HG03097 (cell line): ENCODE results near the gene LUC7L3.
"Not testable (repeated sequence)": the region's sequence is repeated elsewhere in the genome, so short reads cannot be mapped to it uniquely, and the experiment has no call there.

Experiments
- ATAC-seq: cut with Tn5 transposase; IDR thresholded peaks from one replicate; pipeline ENCODE4 v1.9.1; 2021; ENCODE audit not compliant: unreplicated experiment, low FRiP score

LUC7L3 gene

DNA sequence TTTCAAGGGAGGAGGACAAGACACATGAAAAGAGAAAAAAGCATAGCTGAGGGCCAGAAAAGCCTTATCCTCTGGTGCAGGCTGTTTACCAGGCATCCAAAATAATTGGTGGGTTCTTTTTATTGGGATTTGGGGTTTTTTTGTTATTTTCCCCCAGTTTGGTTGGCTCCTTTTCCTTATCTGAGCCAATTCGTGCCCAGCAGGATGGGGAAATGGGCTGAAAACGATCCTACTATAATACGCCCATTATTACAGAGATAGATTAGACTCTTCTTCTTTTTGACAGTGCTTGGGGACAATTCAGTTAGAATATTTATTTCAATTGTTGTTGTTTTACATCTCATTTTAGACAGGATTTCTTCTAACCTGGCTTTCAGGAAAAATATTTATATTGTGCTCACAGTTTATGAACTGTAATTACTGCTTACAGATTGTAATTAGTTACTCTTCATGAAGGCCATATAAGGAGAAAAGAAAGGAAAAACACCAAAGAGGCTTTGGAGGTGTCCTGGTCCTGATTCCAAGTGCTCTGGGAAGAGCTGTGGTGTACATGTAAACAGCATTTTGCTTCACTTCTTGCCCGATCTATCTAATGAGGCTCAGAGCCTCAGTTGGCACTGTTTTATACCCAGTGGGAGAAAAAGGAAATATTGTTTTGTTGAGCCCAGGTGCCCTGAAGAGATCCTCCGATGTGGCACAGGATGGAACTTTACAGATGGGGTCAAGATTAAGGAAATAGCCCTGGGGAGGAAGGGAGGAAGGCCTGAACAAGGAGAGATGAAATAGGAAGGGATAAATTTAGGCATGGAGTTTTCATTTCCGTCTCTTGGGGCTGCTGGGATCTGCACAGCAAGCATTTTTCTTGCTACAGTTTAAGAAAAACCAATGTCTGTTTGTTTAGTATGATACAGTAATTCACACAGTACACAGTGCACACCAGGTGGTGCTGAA lies 11.1 kb upstream of the LUC7L3 start:
- ATAC-seq: peak; percentile 3

GRCh38 chr17:50709053-50709452 lies 10.3 kb upstream of the LUC7L3 start:
- not testable (repeated sequence) for ATAC-seq

GRCh38 chr17:50710025-50710424 lies 9.4 kb upstream of the LUC7L3 start:
- no peak for ATAC-seq

DNA sequence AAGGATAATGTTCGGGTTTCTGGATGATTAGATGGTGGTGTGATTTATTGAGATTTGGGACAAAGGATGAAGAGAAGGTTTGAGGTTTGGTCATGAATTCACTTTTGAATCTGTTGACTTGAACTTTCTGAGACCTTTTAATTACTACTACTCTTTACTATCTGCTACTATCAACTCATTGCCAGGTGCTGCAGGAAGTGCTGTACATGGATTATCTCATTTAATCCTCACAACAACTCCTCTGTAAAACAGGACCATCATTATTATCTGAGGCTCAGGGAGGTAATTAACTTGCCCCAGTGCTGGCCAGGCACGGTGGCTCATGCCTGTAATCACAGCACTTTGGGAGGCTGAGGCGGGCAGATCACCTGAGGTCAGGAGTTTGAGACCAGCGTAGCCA lies 8.8 kb upstream of the LUC7L3 start:
- ATAC-seq: no peak

- ATAC-seq: no peak
Observed at GRCh38 chr17:50712641-50713040, 6.8 kb upstream of the LUC7L3 start.

DNA sequence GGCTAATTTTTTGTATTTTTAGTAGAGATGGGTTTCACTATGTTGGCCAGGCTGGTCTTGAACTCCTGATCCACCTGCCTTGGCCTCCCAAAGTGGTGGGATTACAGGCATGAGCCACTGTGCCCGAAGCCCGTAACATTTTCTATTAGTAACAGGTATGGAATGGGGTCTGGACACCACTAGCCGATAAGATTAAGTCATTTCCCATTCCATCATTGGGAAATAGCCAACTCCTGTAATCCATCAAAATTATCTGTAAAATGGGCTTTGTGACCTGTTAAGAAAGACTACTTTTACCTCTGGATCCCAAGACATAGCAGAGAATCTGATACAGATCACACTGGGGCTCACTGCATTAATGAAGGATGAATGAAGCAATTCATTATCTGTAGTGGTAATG lies 3.9 kb upstream of the LUC7L3 start:
- no peak for ATAC-seq

GRCh38 chr17:50719924-50720794 lies 756 bp downstream of the LUC7L3 start:
- no peak for ATAC-seq

DNA sequence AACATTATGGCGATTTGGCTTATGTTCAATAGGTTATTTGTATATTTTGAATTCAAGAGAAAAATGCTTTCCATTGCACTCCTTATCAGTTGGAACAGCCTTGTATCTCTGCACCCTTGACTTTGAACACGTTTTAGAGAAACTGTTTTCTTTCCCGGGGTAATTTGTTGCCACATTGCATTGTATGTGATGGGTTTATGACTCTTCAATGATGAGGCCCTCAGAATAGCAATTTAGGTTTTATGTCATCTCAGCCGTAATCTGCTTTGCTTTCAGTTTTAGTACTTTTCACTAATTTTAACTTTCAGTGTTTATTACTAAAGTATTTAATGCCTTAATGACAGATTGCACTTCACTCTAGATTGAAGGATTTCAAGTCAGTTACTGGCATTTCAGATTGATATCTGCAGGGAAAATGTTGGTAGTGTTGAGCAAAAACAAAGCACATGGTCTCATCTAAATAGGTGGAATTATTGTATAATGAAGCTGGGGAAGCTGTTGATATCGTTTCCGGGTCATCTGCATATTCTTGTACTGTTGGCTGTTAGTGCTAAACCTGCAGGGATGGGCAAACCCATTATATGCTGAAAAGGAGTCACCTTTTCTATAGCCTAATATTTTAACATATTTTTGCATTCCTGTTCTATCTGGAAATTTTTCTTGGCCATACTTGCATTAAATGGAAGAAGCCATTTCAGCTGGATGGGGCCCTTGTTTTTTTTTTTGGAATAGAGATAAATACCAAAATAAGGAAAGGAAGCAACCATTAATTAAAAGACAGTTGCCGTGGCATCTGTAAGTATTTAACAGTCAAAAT lies 2.0 kb downstream of the LUC7L3 start:
- ATAC-seq: no peak

GRCh38 chr17:50722746-50723145 lies 3.3 kb downstream of the LUC7L3 start:
- ATAC-seq: no peak

- not testable (repeated sequence) for ATAC-seq
Observed at GRCh38 chr17:50724622-50725021, 5.2 kb downstream of the LUC7L3 start.

- ATAC-seq: no peak
Observed at GRCh38 chr17:50725769-50726655, 6.6 kb downstream of the LUC7L3 start.

- ATAC-seq: no peak
Observed at GRCh38 chr17:50728112-50728429, 8.7 kb downstream of the LUC7L3 start.

- no peak for ATAC-seq
Observed at GRCh38 chr17:50728881-50729765, 9.7 kb downstream of the LUC7L3 start.

GRCh38 chr17:50731575-50732460 lies 12.4 kb downstream of the LUC7L3 start:
- no peak for ATAC-seq

- no peak for ATAC-seq
Observed at GRCh38 chr17:50735287-50735686, 15.9 kb downstream of the LUC7L3 start.

DNA sequence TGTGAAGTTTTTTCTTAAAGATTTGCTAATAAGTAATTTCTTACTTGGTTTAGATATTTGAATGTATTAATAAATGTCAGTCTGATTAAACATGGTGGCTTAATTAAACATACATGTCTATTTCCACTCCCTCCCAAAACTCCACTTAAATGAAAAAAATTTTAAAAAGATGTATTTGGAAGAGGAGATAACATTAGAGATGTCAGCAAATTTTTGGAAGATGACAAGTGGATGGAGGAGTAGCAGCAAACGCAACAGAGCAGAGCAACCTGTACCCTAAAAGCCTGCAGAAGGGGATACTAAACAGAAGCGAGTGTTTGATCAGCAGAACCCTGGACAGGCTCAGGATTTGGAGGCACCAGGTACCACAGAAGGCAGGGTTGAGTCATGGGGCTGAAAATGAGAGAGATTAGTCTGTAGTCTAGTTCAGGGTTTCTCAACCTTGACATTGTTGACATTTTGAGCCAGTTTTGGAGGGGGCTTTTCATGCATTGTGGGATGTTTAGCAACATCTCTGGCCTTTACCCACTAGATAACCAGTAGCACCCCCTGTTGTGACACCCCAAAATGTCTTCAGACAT lies 17.8 kb downstream of the LUC7L3 start:
- no peak for ATAC-seq

GRCh38 chr17:50739098-50739497 lies 19.7 kb downstream of the LUC7L3 start:
- no peak for ATAC-seq
